HG02870 (cell line): ENCODE measurements around the gene CHMP2A.
A peak's percentile ranks its signal among the peaks of the same experiment; 100 is the strongest.
"Not testable (repeated sequence)": the region's sequence is repeated elsewhere in the genome, so short reads cannot be mapped to it uniquely, and the experiment has no call there.

ENCODE experiments used
- ATAC-seq: cut with Tn5 transposase; IDR thresholded peaks from one replicate; pipeline ENCODE4 v1.9.1; 2021; ENCODE audit warnings: mild to moderate bottlenecking, moderate library complexity; ENCODE audit not compliant: unreplicated experiment

The CHMP2A gene

GRCh38 chr19:58513694-58514563, 41.0 kb downstream of the CHMP2A start:
- peak; percentile 65 for ATAC-seq

GRCh38 chr19:58513213-58513693, 41.7 kb downstream of the CHMP2A start:
- ATAC-seq: no peak

- no peak for ATAC-seq
Observed at GRCh38 chr19:58511353-58512208, 43.3 kb downstream of the CHMP2A start, which contains the start of gene SLC27A5. Gene SLC27A5 (minus strand): TSS chr19:58511992. CDS start chr19:58511955, 37 bp downstream.

GRCh38 chr19:58510084-58510862, 44.6 kb downstream of the CHMP2A start:
- no peak for ATAC-seq

GRCh38 chr19:58509731-58510083, 45.2 kb downstream of the CHMP2A start:
- no peak for ATAC-seq

GRCh38 chr19:58507602-58508223, 47.2 kb downstream of the CHMP2A start:
- not testable (repeated sequence) for ATAC-seq
